CD4-positive, alpha-beta T cell treated with Interleukin-21 for 1 hour (primary cell): ENCODE data around the gene CLEC1A.
"Not testable (repeated sequence)": the region's sequence is repeated elsewhere in the genome, so short reads cannot be mapped to it uniquely, and the experiment has no call there.

Source experiments
- DNase-seq: peaks from one replicate; pipeline ENCODE4 v3.0.0-alpha.2; 2020

Gene CLEC1A

DNA sequence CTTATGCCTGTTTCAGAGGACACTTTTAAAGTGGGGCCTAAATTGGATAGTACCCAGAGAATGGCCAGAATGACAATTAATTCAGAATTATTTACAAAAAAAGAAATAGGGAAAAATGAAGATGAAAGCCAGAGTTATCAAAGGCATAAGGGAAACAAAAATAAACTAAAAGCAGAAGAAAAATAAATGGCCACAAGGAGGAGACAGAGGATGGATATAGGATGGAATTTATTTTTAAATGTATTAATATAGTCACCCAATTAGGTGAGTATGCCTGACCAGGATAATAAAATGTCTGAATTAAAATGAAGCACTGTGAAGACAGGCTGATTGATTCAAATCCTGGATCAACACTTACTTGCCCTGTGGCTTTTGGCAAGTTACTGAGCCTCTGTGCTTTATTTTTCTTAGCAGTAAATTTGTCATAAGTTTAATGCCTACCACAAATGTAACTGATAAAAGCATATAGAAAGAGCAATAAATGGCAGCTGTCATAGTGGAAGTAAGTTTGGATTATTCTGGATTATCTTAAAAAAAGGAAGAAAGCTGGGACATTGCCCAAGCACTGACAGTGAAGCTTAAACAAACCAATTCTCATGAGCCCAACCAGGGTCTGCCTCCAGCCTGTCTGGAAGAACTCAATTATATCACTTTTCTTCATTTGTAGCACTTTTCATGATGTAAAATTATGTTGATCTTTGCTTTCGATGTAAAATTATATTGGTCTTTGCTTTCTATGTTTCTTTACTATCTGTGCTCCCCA is 64.8 kb downstream of the CLEC1A start:
- DNase-seq, result no peak

DNA sequence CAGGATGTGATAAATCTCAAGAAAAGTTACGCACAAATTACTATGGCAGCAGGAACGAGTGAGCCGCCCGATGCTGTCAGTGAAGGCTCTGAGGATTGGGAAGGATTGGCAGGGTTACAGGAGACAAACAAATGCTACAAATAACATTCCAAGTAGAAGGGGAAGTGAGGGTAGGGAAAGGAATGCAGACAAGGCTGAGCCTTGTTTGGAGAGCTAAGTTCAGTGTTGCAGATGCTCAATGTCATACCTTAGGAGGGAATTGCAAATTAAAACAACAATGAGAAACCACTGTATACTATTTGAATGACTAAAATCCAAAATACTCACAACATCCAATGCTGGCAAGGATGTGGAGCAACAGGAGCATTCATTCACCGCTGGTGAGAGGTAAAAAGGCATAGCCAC is 67.0 kb downstream of the CLEC1A start:
- DNase-seq, result no peak

DNA sequence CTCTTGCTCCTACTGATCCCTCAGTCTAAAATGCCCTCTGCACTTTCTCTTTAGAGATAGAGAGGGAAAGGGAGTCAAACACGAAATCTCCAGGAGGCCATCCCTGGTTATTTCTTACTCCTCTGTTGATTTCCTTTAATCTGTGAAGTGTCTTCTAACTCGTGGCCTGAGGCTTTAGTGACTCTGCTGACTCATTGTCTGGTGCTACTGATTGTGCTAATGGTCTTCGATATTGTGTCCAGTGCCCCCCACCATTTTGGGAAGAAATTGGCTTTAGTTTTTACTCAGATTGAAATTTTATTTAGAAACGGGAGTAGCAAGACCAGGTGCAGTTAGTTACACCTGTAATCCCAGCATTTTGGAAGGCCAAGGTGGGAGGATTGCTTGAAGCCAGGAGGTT is 67.5 kb downstream of the CLEC1A start:
- no peak for DNase-seq

DNA sequence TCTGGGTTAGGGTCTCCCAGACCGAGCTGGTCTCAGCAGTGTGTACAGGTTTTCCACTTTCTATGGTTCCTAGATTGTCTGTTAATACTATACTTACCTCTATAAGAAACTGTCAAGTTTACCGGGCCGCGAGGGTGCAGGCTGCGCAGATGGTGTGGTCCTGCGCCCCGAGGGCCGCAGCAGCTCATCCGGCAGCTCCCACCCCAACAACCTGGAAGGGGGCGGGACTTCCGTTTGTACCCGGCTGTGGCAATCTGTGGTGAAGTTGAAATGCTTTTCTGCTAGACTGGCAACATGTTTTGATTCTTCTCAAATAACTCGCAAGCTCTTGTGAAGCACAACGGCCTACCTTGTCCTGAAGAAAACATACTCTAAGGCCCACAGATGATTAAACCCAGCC is 68.3 kb downstream of the CLEC1A start, which contains the start of gene CLEC9A:
TSS of gene CLEC9A (plus strand) at position 237 of the 400 bp plus-strand sequence. CDS start 22,006 bp downstream, outside the sequence.
- no peak for DNase-seq

DNA sequence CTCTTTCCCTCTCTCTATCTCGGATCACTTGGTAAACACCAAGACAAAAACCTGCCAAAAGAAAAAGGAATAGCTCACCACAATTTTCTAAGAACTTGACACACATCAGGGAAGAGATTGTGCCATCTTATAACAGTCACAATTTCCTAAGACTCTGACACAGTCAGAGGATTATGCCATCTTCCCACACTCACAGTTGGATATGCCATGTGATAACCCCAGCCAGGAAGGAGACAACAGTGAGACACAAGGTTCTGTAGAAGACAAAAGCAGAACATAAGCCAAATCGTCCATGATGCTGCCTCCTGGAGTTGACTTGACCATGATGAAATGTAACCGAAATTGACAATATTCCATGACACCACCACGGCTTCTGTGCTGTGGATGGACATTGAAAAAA is 71.1 kb downstream of the CLEC1A start:
- DNase-seq, result no peak

DNA sequence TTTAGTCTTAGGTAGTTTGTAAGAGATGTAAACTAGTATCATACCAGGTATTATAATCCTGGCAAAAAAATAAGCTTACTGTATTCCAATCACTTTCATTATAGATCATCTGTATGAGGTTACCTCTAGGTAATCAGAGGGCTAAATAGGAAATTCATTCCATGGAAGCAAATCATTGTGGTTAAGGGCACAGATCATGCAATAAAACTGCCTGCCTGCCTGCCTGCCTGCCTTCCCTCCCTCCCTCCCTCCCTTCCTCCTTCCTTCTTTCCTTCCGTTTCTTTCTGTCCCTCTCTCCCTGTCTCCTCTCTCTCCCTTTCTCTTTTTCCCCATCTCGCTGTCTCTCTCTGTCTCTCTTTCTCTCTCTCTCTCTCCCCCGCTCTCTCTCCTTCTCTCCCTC is 71.5 kb downstream of the CLEC1A start:
- DNase-seq, result no peak

DNA sequence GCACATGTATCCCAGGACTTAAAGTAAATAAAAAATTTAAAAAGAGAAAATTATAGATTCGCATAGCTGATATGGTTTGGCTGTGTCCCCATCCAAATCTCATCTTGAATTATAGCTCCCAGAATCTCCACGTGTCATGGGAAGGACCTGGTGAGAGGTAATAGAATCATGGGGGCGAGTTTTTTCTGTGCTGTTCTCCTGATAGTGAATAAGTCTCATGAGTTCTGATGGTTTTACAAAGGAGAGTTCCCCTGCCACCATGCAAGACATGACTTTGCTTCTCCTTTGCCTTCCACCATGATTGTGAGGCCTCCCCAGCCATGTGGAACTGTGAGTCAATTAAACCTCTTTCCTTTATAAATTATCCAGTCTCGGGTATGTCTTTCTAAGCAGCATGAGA is 72.1 kb downstream of the CLEC1A start:
- not testable (repeated sequence) for DNase-seq

DNA sequence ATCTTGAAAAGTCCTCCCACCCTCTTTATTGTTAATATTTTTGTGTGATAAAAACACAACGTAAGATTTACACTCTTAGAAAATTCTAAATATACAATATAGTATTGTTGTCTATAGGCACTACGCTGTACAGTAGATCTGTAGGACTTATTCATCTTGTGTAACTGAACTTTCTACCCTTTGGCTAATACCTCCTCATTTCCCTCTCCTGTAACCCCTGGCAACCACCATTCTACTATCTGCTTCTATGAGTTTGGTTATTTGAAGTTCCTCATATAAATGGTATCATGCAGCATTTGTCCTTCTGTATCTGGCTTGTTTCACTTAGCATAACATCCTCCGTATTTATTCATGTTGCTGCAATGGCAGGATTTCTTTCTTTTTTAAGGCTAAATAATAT is 73.5 kb downstream of the CLEC1A start:
- DNase-seq, result no peak

DNA sequence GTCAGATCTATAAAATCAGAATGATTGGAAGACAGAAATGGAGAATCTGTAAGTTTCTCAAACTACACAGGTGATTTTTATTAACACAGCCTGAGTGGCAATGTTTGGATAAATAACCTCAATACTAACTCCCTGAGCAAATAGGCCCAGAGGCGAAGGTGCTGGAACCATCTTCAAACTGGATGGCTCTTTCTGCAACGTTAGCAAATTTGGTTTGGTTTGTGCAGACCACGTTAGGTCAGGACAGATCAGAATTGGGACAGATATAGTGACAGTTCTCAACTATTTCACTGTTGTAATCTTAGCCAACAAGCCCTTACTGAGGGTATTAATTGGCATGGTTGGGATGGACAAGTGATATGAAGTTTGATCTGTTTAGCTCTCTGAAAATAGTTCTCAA is 77.4 kb downstream of the CLEC1A start:
- no peak for DNase-seq
